ENCODE measurements around the gene PLOD1.
"Not testable (repeated sequence)": the region's sequence is repeated elsewhere in the genome, so short reads cannot be mapped to it uniquely, and the experiment has no call there.

GRCh38 chr1:11904156-11904555 lies 30.4 kb upstream of the PLOD1 start:
- not testable (repeated sequence) for TF ChIP-seq CTCF (IDR thresholded peaks at IDR 0.05); ZFX (IDR thresholded peaks at IDR 0.05; ENCODE audit: borderline replicate concordance)

Data from 22Rv1 (cell line).